Cardiac muscle cell (in vitro differentiated cells and primary cell): ENCODE data around the gene GSE1. TPM values are rescaled to one million over a fixed set of nuclear protein-coding genes. Genes with fewer than 3 reads are reported as not detected.

Experiments used
- DNase-seq, 2 donors: peaks; one replicate each; pipeline versions ENCODE4 v3.0.0 to v3.0.0-alpha.2; 2010 to 2017; ENCODE audit warnings: low read depth in 1 of 2, low spot score in 1 of 2
- H3K27ac ChIP-seq: fragments of 200-600 bp; sonication (generic); 2 replicates; pipeline ENCODE4 v1.5.1; 2016
- H3K27me3 ChIP-seq: fragments of 200-600 bp; sonication (generic); 2 replicates; pipeline ENCODE4 v1.6.0; 2016; ENCODE audit warnings: control low read depth
- H3K36me3 ChIP-seq: fragments of 200-600 bp; sonication (generic); 2 replicates; pipeline ENCODE4 v1.5.1; 2016; ENCODE audit warnings: control low read depth
- H3K4me1 ChIP-seq: fragments of 200-600 bp; sonication (generic); 2 replicates; pipeline ENCODE4 v1.8.1; 2017; ENCODE audit warnings: low read depth, mild to moderate bottlenecking, mixed run types
- H3K4me3 ChIP-seq: fragments of 200-600 bp; sonication (generic); 2 replicates; pipeline ENCODE4 v1.5.1; 2016; ENCODE audit warnings: mild to moderate bottlenecking
- H3K9me3 ChIP-seq: fragments of 200-600 bp; sonication (generic); 2 replicates; pipeline ENCODE4 v1.5.1; 2017; ENCODE audit warnings: low read depth, mild to moderate bottlenecking, control low read depth
- polyA plus RNA-seq: library from polyadenylated mRNA; unstranded; fragments of >200 nt; fragmentation: Nextera tagmentation; extraction: Ambion mirVana; gene quantifications from 2 replicates; pipeline ENCODE4 v1.2.1, GENCODE V29; 2016
- total RNA-seq: library from RNA; depleted of rRNA; stranded (reverse); fragments of >200 nt; gene quantifications from 2 replicates; pipeline ENCODE4 v1.2.3, GENCODE V29; 2016
- TF ChIP-seq, protein P1 (sequence below): IDR thresholded peaks from 2 replicates; pipeline ENCODE4 v1.5.1; 2012; ENCODE audit warnings: low read depth, mild to moderate bottlenecking, low read length

GSE1 gene
- total and polyA plus RNA-seq, 2 experiments from 2014 or later = 48.8 to 174 TPM

DNA sequence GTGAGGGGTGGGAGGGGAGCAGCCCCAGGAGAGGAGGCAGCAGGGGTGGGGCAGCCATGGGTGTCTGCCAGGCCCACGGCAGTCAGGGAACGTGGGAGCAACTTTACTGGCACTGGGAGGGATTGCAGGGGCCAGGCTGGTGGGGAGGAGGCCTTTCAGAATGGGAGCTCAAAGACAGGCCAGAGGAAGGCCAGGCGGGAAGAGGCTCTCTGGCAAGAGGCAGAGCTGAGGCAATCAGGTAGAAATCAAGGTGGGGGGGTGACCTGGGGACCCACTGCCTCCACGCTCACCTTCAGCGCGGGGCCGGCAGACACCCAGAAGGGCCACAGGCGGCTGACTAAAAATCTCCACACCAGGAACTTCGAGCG lies 11.9 kb upstream of the GSE1 start:
- TF ChIP-seq, protein P1, sequence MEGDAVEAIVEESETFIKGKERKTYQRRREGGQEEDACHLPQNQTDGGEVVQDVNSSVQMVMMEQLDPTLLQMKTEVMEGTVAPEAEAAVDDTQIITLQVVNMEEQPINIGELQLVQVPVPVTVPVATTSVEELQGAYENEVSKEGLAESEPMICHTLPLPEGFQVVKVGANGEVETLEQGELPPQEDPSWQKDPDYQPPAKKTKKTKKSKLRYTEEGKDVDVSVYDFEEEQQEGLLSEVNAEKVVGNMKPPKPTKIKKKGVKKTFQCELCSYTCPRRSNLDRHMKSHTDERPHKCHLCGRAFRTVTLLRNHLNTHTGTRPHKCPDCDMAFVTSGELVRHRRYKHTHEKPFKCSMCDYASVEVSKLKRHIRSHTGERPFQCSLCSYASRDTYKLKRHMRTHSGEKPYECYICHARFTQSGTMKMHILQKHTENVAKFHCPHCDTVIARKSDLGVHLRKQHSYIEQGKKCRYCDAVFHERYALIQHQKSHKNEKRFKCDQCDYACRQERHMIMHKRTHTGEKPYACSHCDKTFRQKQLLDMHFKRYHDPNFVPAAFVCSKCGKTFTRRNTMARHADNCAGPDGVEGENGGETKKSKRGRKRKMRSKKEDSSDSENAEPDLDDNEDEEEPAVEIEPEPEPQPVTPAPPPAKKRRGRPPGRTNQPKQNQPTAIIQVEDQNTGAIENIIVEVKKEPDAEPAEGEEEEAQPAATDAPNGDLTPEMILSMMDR = no peak
- no peaks in the 10 kb centered on the region for H3K27me3 ChIP-seq
- H3K4me3 ChIP-seq = no peak overlapping the region
- H3K36me3 ChIP-seq = no peaks in the 10 kb centered on the region
- peaks cover 56% of the 10 kb centered on the region for H3K4me1 ChIP-seq
- no peaks in the 10 kb centered on the region for H3K9me3 ChIP-seq
- DNase-seq = no peak
- H3K27ac ChIP-seq = peak overlapping the region; percentile 82

DNA sequence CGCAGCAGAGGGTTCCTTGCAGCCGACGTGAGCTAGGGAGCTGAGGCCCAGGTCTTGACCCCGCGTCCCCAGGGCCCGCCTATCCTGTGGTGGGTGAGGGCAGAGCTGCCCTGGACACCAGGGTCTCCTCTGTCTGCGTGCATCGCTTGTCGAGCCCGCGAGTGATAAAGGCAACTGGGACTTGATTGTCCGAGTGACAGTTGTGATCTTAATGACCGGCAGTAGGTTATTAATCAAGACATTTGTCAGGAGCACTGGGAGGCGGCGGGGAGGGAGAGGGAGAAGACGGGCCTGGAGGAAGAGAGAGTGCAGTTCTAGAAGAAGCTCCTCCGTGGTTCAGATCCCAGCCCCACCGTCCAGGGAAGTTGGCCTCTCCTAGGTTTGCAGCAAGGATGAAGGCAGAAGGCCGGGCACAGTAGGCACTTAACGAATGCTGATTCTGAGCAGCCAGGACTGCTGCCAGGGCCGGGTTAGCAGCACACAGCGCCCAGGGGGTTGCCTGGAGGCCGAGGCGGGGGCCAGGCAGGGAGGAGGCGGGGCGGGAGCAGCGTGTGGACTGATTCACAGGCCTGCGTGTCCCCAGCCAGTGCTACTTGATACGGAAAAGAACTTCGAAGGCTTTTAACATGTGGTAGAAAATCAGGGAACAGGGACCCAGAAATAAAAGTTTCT lies 11.3 kb upstream of the GSE1 start:
- Histone ChIP-seq H3K9me3 (no peaks in the 10 kb centered on the region), H3K27ac (peak overlapping the region; percentile 82), H3K27me3 (no peaks in the 10 kb centered on the region), H3K36me3 (no peaks in the 10 kb centered on the region), H3K4me3 (no peak overlapping the region), H3K4me1 (peaks cover 62% of the 10 kb centered on the region)
- TF ChIP-seq, protein P1 = no peak
- peak in 1 of 2 donors; percentile 29 for DNase-seq

DNA sequence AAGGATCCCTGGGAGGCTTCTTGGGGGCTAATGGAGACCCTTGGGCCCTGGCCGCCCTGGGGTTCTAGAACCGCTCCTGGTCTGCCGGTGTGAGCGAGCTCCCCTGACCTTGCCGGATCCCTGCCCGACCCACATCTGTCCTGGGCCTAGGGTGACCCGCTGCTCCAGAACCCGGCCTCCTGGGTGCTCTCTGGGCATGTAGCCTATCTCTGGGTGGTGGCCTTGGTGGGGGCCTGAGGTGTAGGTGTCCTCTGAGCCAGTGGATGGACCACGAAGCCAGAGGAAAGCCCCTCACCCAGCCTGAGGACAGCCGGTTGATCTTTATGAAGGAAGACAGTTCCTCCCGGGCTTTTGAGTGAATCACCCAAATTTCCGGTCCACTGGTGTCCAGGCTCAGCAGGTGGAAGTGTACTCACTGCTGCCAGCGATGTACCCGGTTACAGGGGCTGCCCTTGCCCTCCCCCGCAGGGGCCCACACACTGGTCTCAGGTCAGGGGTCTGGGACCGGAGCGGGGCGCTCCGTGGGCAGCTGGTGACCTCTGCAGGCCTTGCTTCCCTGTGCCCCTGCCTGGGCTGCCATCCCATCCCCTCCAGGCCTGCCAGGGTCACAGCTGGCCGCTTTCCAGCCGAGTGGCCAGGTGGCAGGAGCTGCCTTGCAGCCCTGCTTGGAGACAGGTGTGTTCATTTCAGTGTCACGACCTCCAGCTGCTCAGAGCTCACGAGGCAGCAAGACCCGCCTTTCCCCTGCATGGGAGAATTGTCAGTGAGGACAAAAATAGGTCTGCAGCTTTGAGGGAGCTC lies 10.5 kb upstream of the GSE1 start:
- peaks cover 69% of the 10 kb centered on the region for H3K4me1 ChIP-seq
- DNase-seq = no peak
- peak overlapping the region; percentile 82 for H3K27ac ChIP-seq
- H3K9me3 ChIP-seq = no peaks in the 10 kb centered on the region
- no peaks in the 10 kb centered on the region for H3K36me3 ChIP-seq
- H3K4me3 ChIP-seq = no peak overlapping the region
- H3K27me3 ChIP-seq = no peaks in the 10 kb centered on the region
- TF ChIP-seq, protein P1 = no peak

DNA sequence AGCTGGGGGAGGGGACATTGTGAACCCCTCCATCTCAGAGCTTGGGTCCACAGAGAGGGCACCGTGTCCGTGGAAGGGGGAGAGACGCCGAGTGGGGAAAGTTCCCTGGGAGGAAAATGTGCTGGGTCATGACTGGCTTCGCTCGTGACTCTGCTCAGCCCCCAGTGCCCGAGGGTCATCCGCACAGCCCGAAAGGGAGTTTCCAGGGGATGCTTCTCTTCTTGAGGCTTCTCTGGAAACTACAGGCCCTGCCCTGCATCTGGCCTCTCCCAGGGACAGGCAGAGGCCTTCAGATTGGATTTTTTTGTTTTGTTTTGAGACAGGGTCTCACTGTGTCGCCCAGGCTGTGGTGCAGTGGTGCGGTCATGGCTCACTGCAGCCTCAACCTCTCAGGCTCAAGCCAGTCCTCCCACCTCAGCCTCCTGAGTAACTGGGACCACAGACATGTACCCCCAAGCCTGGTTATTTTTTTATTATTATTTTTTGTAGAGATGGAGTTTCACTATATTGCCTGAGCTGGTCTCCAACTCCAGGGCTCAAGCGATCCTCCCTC lies 9.8 kb upstream of the GSE1 start:
- Histone ChIP-seq H3K36me3 (no peaks in the 10 kb centered on the region), H3K27ac (peak overlapping the region; percentile 82), H3K4me1 (peaks cover 76% of the 10 kb centered on the region), H3K4me3 (no peak overlapping the region), H3K27me3 (no peaks in the 10 kb centered on the region), H3K9me3 (no peaks in the 10 kb centered on the region)
- TF ChIP-seq, protein P1 = no peak
- DNase-seq = no peak

DNA sequence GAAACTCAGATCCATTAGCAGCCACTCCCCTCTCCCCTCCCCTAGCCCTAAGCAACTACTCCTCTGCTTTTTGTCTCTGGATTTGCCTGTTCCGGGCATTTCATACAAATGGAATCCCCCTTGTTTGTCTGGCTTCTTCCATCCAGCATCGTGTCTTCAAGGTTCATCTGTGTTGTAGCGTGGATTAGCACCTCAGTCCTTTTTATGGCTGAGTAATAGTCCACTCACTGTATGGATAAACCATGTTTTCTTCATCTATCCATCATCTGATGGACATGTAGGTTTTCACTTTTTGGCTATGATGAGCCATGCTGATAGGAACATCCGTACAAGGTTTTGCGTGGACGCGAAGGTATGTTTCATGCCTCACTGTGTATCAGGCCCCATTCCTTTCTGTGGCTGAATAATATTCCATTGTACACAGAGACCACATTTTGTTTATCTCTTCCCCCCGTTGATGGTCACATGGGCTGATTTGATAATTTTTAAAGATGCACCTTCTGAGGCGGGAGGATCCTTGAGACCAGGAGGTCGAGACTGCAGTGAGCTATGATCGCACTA lies 8.9 kb upstream of the GSE1 start:
- no peaks in the 10 kb centered on the region for H3K36me3 ChIP-seq
- no peak overlapping the region for H3K27ac ChIP-seq

More for the DNA sequence above, 8.9 kb upstream of the GSE1 start:
- TF ChIP-seq, protein P1 = no peak
- H3K27me3 ChIP-seq = no peaks in the 10 kb centered on the region
- H3K4me3 ChIP-seq = no peak overlapping the region
- H3K9me3 ChIP-seq = no peaks in the 10 kb centered on the region
- peaks cover 80% of the 10 kb centered on the region for H3K4me1 ChIP-seq
- no peak for DNase-seq
